ENCODE measurements around the gene ROR2. TPM values are rescaled to one million over a fixed set of nuclear protein-coding genes. Genes with fewer than 3 reads are reported as not detected.

Gene ROR2
- total RNA-seq, 1 experiment from 2014 or later: 0.84 TPM

GRCh38 chr9:91885746-91886413 lies 64.1 kb downstream of the ROR2 start:
- no peak for DNase-seq (ENCODE audit: unreplicated experiment)
- H3K36me3 Mint-ChIP-seq (ENCODE audit: insufficient read depth, unreplicated experiment): no peaks in the 10 kb centered on the region
- no peak overlapping the region for H3K4me3 Mint-ChIP-seq (ENCODE audit: unreplicated experiment)
- no peaks in the 10 kb centered on the region for H3K9me3 Mint-ChIP-seq (ENCODE audit: unreplicated experiment)
- no peak overlapping the region for H3K27ac Mint-ChIP-seq (ENCODE audit: low read depth, unreplicated experiment)
- no peak for TF ChIP-seq CTCF (IDR thresholded peaks at IDR 0.05; ENCODE audit: unreplicated experiment)
- no peaks in the 10 kb centered on the region for H3K4me1 Mint-ChIP-seq (ENCODE audit: insufficient read depth, unreplicated experiment)
- CTCF ChIA-PET: interaction anchor here (0.6 kb wide), 1 partner anchor 10 kb away, joined by 3 read pairs; no protein-coding TSS in a partner anchor
- peaks cover 17% of the 10 kb centered on the region for H3K27me3 Mint-ChIP-seq (ENCODE audit: insufficient read depth, unreplicated experiment)
- POLR2A ChIA-PET: no interaction called here
- intact Hi-C loops (cut with micrococcal nuclease): no loop called here
- BruUV-seq (replicated peaks): no TSS peak

- no peaks in the 10 kb centered on the region for H3K4me1 Mint-ChIP-seq (ENCODE audit: insufficient read depth, unreplicated experiment)
Observed at GRCh38 chr9:91884696-91885687, 65.0 kb downstream of the ROR2 start.

GRCh38 chr9:91884153-91884552 lies 65.9 kb downstream of the ROR2 start:
- ChIA-PET POLR2A (no interaction called here), CTCF (no interaction called here)
- intact Hi-C loops (cut with micrococcal nuclease): no loop called here
- no peak for TF ChIP-seq CTCF (IDR thresholded peaks at IDR 0.05; ENCODE audit: unreplicated experiment)
- BruUV-seq (replicated peaks): no TSS peak
- Mint-ChIP-seq H3K36me3 (ENCODE audit: insufficient read depth, unreplicated experiment) (no peaks in the 10 kb centered on the region), H3K27me3 (ENCODE audit: insufficient read depth, unreplicated experiment) (peaks cover 17% of the 10 kb centered on the region), H3K4me3 (ENCODE audit: unreplicated experiment) (no peak overlapping the region), H3K9me3 (ENCODE audit: unreplicated experiment) (no peaks in the 10 kb centered on the region), H3K4me1 (ENCODE audit: insufficient read depth, unreplicated experiment) (no peaks in the 10 kb centered on the region), H3K27ac (ENCODE audit: low read depth, unreplicated experiment) (no peak overlapping the region)
- no peak for DNase-seq (ENCODE audit: unreplicated experiment)

More at GRCh38 chr9:91884696-91885687, 65.0 kb downstream of the ROR2 start:
- Mint-ChIP-seq H3K36me3 (ENCODE audit: insufficient read depth, unreplicated experiment) (no peaks in the 10 kb centered on the region), H3K4me3 (ENCODE audit: unreplicated experiment) (no peak overlapping the region), H3K9me3 (ENCODE audit: unreplicated experiment) (no peaks in the 10 kb centered on the region), H3K27ac (ENCODE audit: low read depth, unreplicated experiment) (no peak overlapping the region), H3K27me3 (ENCODE audit: insufficient read depth, unreplicated experiment) (peaks cover 17% of the 10 kb centered on the region)
- TF ChIP-seq CTCF (IDR thresholded peaks at IDR 0.05; ENCODE audit: unreplicated experiment): no peak
- CTCF ChIA-PET: interaction anchor here (0.6 kb wide), 1 partner anchor 9 kb away, joined by 3 read pairs; no protein-coding TSS in a partner anchor
- POLR2A ChIA-PET: no interaction called here
- BruUV-seq (replicated peaks): no TSS peak
- intact Hi-C loops (cut with micrococcal nuclease): no loop called here
- DNase-seq (ENCODE audit: unreplicated experiment): no peak

GRCh38 chr9:91883503-91883902 lies 66.5 kb downstream of the ROR2 start:
- POLR2A ChIA-PET: no interaction called here
- Mint-ChIP-seq H3K27me3 (ENCODE audit: insufficient read depth, unreplicated experiment) (peaks cover 16% of the 10 kb centered on the region), H3K4me3 (ENCODE audit: unreplicated experiment) (no peak overlapping the region), H3K9me3 (ENCODE audit: unreplicated experiment) (no peaks in the 10 kb centered on the region), H3K36me3 (ENCODE audit: insufficient read depth, unreplicated experiment) (no peaks in the 10 kb centered on the region), H3K4me1 (ENCODE audit: insufficient read depth, unreplicated experiment) (no peaks in the 10 kb centered on the region), H3K27ac (ENCODE audit: low read depth, unreplicated experiment) (no peak overlapping the region)
- CTCF ChIA-PET: no interaction called here
- BruUV-seq (replicated peaks): no TSS peak
- TF ChIP-seq CTCF (IDR thresholded peaks at IDR 0.05; ENCODE audit: unreplicated experiment): no peak
- intact Hi-C loops (cut with micrococcal nuclease): loop anchor here (2.0 kb wide), 1 partner anchor 149 kb away; no protein-coding TSS in a partner anchor
- DNase-seq (ENCODE audit: unreplicated experiment): no peak
